ENCODE measurements around the gene CEP72. TPM values are rescaled to one million over a fixed set of nuclear protein-coding genes. Genes with fewer than 3 reads are reported as not detected.

The CEP72 gene
- polyA plus RNA-seq, 1 of the 3 experiments (the other 2 are of a cell fraction): 4.4 TPM

DNA sequence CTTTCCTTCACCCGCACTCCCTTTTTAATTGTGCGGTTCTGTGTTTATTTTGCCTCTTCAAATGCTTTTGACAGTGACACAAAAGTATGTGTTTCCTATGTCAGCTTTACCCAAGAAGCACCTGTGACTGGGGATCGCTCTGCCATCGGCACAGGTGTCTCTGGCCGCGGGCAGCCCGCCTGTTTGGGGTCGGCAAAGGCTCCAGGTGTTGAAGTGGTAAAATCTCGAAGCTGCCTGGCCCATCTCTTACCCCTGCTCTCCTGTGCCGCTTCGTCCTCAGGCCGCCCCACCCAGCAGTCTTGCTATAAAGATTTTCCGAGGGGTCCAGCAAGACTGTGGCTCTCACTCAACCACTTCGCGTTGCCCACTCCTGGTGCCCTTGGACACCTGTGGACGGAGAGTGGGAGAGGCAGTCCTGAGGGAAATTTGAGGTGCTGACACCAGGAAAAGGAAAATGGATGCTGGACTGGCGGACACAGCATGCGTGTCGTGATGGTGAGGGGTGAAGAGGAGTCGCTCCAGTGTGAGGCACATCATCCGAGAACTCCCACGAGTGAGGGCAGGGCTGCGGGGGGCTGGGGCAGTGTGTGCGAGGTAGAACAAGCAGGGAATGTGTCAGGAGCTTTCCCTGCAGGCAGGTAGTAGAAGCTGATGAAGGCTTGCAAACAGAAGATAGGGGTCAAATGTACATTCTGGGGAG, 29.1 kb upstream of the CEP72 start (continued):
- TF ChIP-seq SMC3 (IDR thresholded peaks at IDR 0.05; ENCODE audit: low read depth, low read length) (no peak), MEF2A (IDR thresholded peaks at IDR 0.05; ENCODE audit: borderline replicate concordance, low read depth) (no peak), NFIC (IDR thresholded peaks at IDR 0.05; ENCODE audit: borderline replicate concordance) (no peak), EZH2phosphoT487 (IDR thresholded peaks at IDR 0.05; ENCODE audit: borderline replicate concordance, low read depth) (no peak), GABPA (IDR thresholded peaks at IDR 0.05; ENCODE audit: low read depth) (no peak), TEAD4 (IDR thresholded peaks at IDR 0.05; ENCODE audit: borderline replicate concordance, insufficient read depth) (no peak), TCF12 (IDR thresholded peaks at IDR 0.05) (no peak), POLR2AphosphoS5 (IDR thresholded peaks at IDR 0.05; ENCODE audit: low read depth, low read length) (no peak), RFX5 (IDR thresholded peaks at IDR 0.05; ENCODE audit: low read length) (no peak)
- TF ChIP-seq, protein P1, sequence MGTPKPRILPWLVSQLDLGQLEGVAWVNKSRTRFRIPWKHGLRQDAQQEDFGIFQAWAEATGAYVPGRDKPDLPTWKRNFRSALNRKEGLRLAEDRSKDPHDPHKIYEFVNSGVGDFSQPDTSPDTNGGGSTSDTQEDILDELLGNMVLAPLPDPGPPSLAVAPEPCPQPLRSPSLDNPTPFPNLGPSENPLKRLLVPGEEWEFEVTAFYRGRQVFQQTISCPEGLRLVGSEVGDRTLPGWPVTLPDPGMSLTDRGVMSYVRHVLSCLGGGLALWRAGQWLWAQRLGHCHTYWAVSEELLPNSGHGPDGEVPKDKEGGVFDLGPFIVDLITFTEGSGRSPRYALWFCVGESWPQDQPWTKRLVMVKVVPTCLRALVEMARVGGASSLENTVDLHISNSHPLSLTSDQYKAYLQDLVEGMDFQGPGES (IDR thresholded peaks at IDR 0.05; ENCODE audit: low read depth, low read length): no peak

DNA sequence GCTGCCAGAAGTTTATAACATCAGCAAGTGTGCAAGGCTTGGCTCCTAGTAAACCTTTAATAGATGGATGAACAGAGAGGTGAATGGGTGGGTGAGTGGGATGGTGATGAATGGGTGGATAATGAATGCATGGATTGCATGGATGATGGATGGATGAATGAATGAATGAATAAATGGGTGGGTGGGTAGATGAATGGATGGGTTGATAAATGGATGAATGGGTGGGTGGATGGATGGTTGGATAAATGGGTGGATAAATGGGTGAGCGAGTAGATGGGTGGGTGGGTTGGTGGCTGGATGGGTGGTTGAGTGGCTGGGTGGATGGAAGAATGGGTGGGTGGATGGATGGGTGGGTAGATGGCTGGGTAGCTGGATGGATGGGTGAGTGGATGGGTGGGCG, 28.5 kb upstream of the CEP72 start:
- H3K9me3 ChIP-seq: no peaks in the 10 kb centered on the region
- no peaks in the 10 kb centered on the region for H4K20me1 ChIP-seq (ENCODE audit: insufficient read depth)
- no peak overlapping the region for H2AFZ ChIP-seq (ENCODE audit: low read depth)

More for the DNA sequence above, 28.5 kb upstream of the CEP72 start:
- Histone ChIP-seq H3K27ac (ENCODE audit: low read depth in 2 of 2, low read length in 1 of 2) (no peak overlapping the region), H3K4me3 (ENCODE audit: low read depth in 2 of 2, low read length in 1 of 2) (no peak overlapping the region), H3K9me2 (no peaks in the 10 kb centered on the region), H3F3A (replicated peaks; ENCODE audit: insufficient read depth) (no peaks in the 10 kb centered on the region), H3K79me2 (ENCODE audit: insufficient read depth) (no peaks in the 10 kb centered on the region), H3K36me3 (replicated peaks in 1 of 2; ENCODE audit: control insufficient read depth in 1 of 2, insufficient read depth in 2 of 2, low read length in 1 of 2) (no peaks in the 10 kb centered on the region), H3K9ac (no peak overlapping the region), H3K4me2 (no peak overlapping the region), H3K4me1 (ENCODE audit: control insufficient read depth in 1 of 2, insufficient read depth in 2 of 2, low read depth in 1 of 2, low read length in 1 of 2) (no peaks in the 10 kb centered on the region; a peak in 1 of 4 replicates), H3K27me3 (ENCODE audit: insufficient read depth) (peaks cover 16% of the 10 kb centered on the region; the same call in 1 of the 2 replicates)
- ChIA-PET POLR2A (no interaction called here), CTCF (no interaction called here)
- TF ChIP-seq ZBTB33 (IDR thresholded peaks at IDR 0.05; ENCODE audit: borderline replicate concordance, low read depth): no peak
- 4% methylated on average over 2 of the region's 2 CpGs for WGBS (ENCODE audit: low lambda C conversion rate)
- DNase-seq: no peak

All from SK-N-SH (cell line).